ENCODE data around the gene LENEP. TPM values are rescaled to one million over a fixed set of nuclear protein-coding genes. Genes with fewer than 3 reads are reported as not detected.
"Not testable (repeated sequence)": the region's sequence is repeated elsewhere in the genome, so short reads cannot be mapped to it uniquely, and the experiment has no call there.

The LENEP gene
- total RNA-seq, 1 donor = not detected

- peak; percentile 87 for DNase-seq (ENCODE audit: insufficient read length, low spot score, missing footprints)
- TF ChIP-seq CTCF (IDR thresholded peaks at IDR 0.05; ENCODE audit: extremely low read depth, low read depth, low read length) = peak; percentile 20
- H4K20me1 ChIP-seq (ENCODE audit: insufficient read depth, low read length) = no peaks in the 10 kb centered on the region
- no peaks in the 10 kb centered on the region for H3K4me1 ChIP-seq (ENCODE audit: insufficient read depth, low read length)
- H3K9me3 ChIP-seq (ENCODE audit: low read depth, low read length) = no peaks in the 10 kb centered on the region
- peaks cover 14% of the 10 kb centered on the region for H3K79me2 ChIP-seq (ENCODE audit: insufficient read depth, low read length)
- H2AFZ ChIP-seq (ENCODE audit: low read length) = no peak overlapping the region
- H3K36me3 ChIP-seq (ENCODE audit: insufficient read depth, low read length) = peaks cover 23% of the 10 kb centered on the region
- no peak overlapping the region for H3K4me2 ChIP-seq (ENCODE audit: insufficient read depth, low read length)
- no peak overlapping the region for H3K4me3 ChIP-seq (ENCODE audit: insufficient read depth, low read length)
- no peaks in the 10 kb centered on the region for H3K27me3 ChIP-seq (ENCODE audit: insufficient read depth, low read length)
- H3K27ac ChIP-seq (ENCODE audit: low read depth, low read length) = no peak overlapping the region
Measured at GRCh38 chr1:154992721-154993571, 440 bp upstream of the LENEP start.

GRCh38 chr1:154994269-154994587, 842 bp downstream of the LENEP start:
- Histone ChIP-seq H3K9me3 (ENCODE audit: low read depth, low read length) (no peaks in the 10 kb centered on the region), H3K4me1 (ENCODE audit: insufficient read depth, low read length) (peaks cover 5% of the 10 kb centered on the region), H3K4me2 (ENCODE audit: insufficient read depth, low read length) (no peak overlapping the region), H3K4me3 (ENCODE audit: insufficient read depth, low read length) (no peak overlapping the region), H3K27me3 (ENCODE audit: insufficient read depth, low read length) (no peaks in the 10 kb centered on the region), H3K27ac (ENCODE audit: low read depth, low read length) (no peak overlapping the region), H3K36me3 (ENCODE audit: insufficient read depth, low read length) (peaks cover 14% of the 10 kb centered on the region), H3K79me2 (ENCODE audit: insufficient read depth, low read length) (peaks cover 4% of the 10 kb centered on the region), H4K20me1 (ENCODE audit: insufficient read depth, low read length) (no peaks in the 10 kb centered on the region), H2AFZ (ENCODE audit: low read length) (no peak overlapping the region)
- peak; percentile 68 for DNase-seq (ENCODE audit: insufficient read length, low spot score, missing footprints)
- no peak for TF ChIP-seq CTCF (IDR thresholded peaks at IDR 0.05; ENCODE audit: extremely low read depth, low read depth, low read length)

- DNase-seq (ENCODE audit: insufficient read length, low spot score, missing footprints) = peak; percentile 59
- no peak for TF ChIP-seq CTCF (IDR thresholded peaks at IDR 0.05; ENCODE audit: extremely low read depth, low read depth, low read length)
- Histone ChIP-seq H3K4me2 (ENCODE audit: insufficient read depth, low read length) (no peak overlapping the region), H4K20me1 (ENCODE audit: insufficient read depth, low read length) (no peaks in the 10 kb centered on the region), H3K36me3 (ENCODE audit: insufficient read depth, low read length) (peaks cover 11% of the 10 kb centered on the region), H3K27ac (ENCODE audit: low read depth, low read length) (no peak overlapping the region), H3K4me1 (ENCODE audit: insufficient read depth, low read length) (peaks cover 7% of the 10 kb centered on the region), H3K4me3 (ENCODE audit: insufficient read depth, low read length) (no peak overlapping the region), H2AFZ (ENCODE audit: low read length) (no peak overlapping the region), H3K9me3 (ENCODE audit: low read depth, low read length) (no peaks in the 10 kb centered on the region), H3K79me2 (ENCODE audit: insufficient read depth, low read length) (peaks cover under 1% of the 10 kb centered on the region), H3K27me3 (ENCODE audit: insufficient read depth, low read length) (no peaks in the 10 kb centered on the region)
Measured at GRCh38 chr1:154994591-154994990, 1.2 kb downstream of the LENEP start.

- H4K20me1 ChIP-seq (ENCODE audit: insufficient read depth, low read length); H3K4me3 ChIP-seq (ENCODE audit: insufficient read depth, low read length); H3K27ac ChIP-seq (ENCODE audit: low read depth, low read length); H3K27me3 ChIP-seq (ENCODE audit: insufficient read depth, low read length); H3K79me2 ChIP-seq (ENCODE audit: insufficient read depth, low read length); H2AFZ ChIP-seq (ENCODE audit: low read length); H3K36me3 ChIP-seq (ENCODE audit: insufficient read depth, low read length); H3K9me3 ChIP-seq (ENCODE audit: low read depth, low read length); H3K4me2 ChIP-seq (ENCODE audit: insufficient read depth, low read length): not testable (repeated sequence)
- peaks cover 15% of the 10 kb centered on the region for H3K4me1 ChIP-seq (ENCODE audit: insufficient read depth, low read length)
- peak; percentile 58 for TF ChIP-seq CTCF (IDR thresholded peaks at IDR 0.05; ENCODE audit: extremely low read depth, low read depth, low read length)
- DNase-seq (ENCODE audit: insufficient read length, low spot score, missing footprints) = peak; percentile 95
Measured at GRCh38 chr1:154995301-154995983, 2.1 kb downstream of the LENEP start.

All from osteoblast (primary cell).